Measurements from ENCODE around the gene KIF3C.
"Not testable (repeated sequence)": the region's sequence is repeated elsewhere in the genome, so short reads cannot be mapped to it uniquely, and the experiment has no call there.

The KIF3C gene

DNA sequence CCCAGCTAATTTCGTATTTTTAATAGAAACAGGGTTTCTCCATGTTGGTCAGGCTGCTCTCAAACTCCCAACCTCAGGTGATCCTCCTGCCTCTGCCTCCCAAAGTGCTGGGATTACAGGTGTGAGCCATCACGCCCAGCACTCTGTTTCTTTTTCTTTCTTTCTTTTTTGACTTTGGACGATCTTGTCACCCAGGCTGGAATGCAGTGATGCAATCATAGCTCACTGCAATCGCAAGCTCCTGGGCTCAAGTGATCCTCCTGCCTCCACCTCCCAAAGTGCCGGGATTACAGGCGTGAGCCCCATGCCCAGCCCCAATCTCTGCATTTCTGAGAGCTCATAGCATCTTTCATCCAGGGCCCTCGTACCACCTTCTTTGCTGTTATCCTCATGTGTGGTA, 17.1 kb upstream of the KIF3C start:
- not testable (repeated sequence) for DNase-seq (ENCODE audit: low spot score)

DNA sequence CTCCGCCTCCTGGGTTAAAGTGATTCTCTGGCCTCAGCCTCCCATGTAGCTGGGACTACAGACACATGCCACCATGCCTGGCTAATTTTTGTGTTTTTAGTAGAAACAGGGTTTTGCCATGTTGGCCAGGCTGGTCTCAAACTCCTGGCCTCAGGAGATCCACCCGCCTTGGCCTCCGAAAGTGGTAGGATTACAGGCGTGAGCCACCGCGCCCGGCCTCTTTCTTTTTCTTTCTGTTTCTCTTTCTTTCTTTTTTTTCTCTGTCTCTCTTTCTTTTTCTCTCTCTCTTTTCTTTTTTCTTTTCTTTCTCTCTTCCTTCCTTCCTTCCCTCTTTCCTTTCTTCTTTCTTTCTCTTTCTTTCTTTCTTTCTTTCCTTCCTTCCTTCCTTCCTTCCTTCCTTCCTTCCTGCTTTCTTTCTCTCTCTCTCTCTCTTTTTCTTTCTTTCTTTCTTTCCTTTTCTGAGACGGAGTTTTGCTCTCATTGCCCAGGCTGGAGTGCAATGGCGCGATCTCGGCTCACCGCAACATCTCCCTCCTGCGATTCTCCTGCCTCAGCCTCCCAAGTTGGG, 16.6 kb upstream of the KIF3C start:
- DNase-seq (ENCODE audit: low spot score) = not testable (repeated sequence)

DNA sequence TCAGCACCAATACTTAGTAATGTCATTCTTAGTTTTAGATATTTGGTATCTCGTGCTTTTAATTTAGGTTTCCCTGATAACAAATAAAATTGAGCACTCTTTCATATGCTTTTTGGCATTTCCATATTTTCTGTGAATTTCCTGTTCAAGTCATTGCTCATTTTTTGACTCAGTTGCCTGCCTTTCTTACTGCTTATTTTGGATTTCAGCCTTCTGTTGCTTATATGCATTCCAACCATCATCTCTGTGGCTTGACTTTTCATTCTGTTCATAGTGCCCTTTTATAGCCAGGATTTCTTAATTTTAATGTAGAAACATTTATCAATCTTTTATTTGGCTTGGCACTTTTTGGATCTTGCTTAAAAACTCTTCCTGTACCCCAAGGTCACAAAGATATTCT, 14.5 kb upstream of the KIF3C start:
- DNase-seq (ENCODE audit: low spot score) = no peak

DNA sequence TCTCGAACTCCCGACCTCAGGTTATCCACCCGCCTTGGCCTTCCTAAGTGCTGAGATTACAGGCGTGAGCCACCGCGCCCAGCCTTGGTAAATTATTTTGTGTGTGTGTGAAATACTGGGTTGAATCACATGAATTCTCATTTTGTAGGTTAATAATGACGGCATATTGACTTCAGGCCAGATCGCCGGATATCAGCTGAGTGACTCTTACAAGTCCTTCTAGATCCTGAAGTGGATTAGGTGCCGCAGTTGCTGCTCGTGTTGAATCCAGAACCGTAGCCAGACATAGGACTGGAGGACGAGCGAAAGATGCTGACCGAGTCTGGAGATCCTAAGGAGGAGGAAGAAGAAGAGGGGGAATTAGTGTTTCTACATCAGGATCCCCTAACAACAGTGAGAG, 12.2 kb upstream of the KIF3C start:
- DNase-seq (ENCODE audit: low spot score) = no peak

DNA sequence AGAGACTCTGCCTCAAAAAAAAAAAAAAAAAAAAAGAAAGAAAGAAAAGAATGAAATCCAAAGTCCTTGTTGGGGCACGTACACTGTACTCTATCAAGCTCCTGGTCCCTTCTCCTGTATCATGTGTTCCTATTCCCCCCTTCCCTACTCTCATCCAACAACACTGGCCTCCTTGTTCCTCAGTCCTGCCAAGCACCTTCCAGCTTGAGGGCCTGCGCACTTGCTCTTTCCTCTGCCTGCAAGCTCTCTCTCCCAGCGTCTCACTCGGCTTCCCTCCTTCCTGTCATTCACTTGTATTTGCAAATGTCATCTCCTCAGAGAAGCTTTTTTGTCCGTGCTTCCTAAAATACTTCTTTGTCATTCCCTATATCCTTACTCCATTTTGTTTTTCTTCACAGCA, 10.8 kb upstream of the KIF3C start:
- DNase-seq (ENCODE audit: low spot score) = no peak

DNA sequence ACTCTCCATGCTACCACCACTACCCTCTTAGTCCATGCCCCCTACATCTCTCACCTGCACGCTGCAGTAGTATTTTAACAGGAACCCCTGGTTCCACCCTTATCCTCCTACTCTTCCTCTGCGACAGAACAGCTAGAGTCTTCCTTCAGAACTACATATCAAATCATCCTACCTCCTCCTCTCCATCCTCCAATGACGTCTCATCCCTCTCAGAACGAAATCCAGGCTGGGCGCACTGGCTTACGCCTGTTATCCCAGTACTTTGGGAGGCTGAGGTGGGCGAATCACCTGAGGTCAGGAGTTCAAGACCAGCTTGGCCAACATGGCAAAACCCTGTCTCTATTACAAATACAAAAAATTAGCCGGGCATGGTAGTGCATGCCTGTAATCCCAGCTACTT, 10.3 kb upstream of the KIF3C start:
- no peak for DNase-seq (ENCODE audit: low spot score)

DNA sequence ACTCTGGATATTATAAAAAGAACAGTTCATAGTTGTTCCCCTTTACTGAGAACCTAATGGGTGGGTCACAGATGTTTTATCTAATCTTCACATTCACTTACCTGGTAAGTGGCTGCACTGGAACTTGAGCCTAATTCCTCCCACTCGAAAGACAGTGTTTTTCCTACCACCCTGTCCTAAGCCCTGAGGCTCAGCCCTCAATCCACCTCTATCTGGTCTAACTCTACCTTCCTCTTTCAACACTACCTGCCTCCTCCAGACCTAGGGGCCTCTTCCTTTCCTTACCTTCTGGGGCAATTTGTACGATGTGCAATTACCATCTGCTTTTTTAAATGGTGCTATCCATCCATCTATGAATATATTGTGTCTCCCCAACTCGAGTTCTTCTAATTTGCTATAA, 9.7 kb upstream of the KIF3C start:
- no peak for DNase-seq (ENCODE audit: low spot score)

DNA sequence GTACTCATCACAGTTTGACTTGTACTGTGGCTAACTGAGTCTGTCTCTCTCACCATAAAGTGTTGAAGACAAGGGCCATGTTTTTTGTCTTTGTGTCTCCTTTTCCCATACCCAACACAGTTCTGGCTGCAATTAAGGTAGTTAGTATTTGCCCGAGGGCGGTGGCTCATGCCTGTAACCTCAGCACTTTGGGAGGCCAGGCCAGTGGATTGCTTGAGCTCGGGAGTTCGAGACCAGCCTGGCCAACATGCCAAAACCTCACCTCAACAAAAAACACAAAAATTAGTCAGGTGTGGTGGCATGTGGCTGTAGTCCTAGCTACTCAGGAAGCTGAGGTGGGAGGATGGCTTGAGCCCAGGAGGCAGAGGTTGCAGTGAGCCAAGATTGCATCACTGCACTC, 6.9 kb upstream of the KIF3C start:
- no peak for DNase-seq (ENCODE audit: low spot score)

DNA sequence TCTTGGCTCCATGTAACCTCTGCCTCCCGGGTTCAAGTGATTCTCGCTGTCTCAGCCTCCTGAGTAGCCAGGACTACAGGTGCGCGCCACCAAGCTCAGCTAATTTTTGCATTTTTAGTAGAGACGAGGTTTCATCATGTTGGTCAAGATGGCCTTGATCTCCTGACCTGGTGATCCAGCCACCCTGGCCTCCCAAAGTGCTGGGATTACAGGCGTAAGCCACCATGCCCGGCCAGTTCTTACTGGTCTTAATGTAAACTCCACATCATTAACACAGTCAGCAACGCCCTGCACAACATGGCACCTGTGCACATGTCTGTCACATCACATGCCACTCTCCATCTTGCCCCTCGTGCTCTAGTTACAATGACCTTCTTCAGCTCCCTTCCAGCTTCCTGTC, 5.8 kb upstream of the KIF3C start:
- DNase-seq (ENCODE audit: low spot score) = no peak

DNA sequence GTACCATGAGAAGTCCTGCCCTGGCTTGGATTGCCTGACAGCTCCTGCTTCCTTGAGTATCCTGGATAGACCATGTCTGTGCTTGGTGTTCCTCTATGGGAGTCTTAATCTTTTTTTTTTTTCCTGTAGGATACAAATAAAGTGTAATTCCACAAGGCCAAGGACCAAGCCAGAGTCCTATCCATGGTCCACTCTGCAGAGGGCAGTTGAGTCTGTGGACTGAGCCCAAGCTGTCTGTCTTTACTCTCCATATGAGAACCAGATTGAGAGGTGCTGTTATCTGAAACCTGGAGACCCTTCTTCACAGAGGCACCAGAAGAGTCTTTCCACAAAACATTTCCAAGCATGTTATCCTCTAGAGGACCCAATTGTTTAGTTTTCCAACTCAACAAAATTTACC, 1.4 kb upstream of the KIF3C start:
- DNase-seq (ENCODE audit: low spot score) = no peak

DNA sequence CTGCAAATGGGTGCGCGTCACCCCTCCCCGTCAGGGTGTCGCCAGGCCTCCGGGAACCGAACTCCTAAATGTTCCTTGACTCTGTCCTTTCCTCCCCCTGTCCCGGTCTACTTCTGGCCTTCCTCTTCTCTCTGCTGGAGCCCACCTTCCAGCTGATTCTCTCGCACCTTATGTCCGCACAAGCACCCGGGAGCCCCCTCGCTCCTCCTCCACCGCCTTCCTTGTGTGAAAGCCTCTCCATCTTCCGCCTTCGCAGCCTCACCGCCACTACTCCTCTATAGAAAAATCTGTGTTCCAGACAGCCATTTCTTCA, 627 bp upstream of the KIF3C start:
- no peak for DNase-seq (ENCODE audit: low spot score)

DNA sequence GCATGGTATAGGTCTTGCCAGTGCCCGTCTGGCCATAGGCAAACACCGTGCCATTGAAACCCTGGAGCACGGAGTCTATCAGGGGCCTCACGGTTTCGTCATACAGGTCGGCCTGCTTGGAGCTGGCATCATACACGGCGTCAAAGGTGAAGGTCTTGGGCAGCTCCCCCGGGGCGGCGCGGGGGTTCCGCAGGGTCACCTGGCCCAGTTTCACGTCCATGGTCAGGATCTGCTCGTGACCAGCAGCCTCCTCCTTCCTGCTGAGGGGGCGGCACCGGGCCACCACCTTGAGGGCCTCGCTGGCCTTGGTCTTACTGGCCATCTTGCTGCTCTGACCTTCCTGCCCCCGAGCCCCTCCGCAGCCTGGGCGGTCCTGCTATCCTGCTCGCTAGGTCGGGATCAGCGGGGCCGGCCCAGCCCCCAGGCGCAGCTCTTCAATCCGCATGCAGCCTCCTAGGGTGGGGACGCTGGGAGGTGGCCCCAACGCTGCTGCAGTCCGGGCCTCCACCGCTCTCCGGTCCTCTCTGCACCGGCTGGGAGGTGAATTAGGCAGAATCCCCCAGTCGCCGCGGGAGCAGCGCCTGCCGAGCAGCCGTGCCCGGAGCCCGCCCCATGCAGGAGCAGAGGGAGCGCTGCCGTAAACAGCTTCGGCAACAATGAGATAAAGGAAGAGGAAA, 563 bp downstream of the KIF3C start:
- no peak for DNase-seq (ENCODE audit: low spot score)

DNA sequence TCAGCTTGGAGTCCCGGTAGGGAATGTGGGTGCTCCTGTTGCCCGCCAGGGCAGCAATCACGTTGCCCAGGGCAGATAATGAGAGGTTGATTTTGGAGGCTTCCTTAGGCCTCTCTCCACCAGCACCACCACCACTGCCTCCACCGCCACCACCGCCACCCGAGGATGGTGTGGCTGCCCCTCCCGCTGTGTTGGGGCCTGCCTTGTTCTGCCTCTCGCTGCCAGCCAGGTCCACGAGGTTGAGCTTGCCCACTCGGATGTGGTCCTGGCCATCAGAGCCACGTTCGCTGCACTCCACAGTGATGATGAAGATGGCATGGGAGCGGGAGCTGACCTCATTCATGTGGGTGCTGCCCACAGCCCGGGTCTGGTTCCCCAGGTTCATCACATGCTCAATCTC, 1.3 kb downstream of the KIF3C start:
- no peak for DNase-seq (ENCODE audit: low spot score)

DNA sequence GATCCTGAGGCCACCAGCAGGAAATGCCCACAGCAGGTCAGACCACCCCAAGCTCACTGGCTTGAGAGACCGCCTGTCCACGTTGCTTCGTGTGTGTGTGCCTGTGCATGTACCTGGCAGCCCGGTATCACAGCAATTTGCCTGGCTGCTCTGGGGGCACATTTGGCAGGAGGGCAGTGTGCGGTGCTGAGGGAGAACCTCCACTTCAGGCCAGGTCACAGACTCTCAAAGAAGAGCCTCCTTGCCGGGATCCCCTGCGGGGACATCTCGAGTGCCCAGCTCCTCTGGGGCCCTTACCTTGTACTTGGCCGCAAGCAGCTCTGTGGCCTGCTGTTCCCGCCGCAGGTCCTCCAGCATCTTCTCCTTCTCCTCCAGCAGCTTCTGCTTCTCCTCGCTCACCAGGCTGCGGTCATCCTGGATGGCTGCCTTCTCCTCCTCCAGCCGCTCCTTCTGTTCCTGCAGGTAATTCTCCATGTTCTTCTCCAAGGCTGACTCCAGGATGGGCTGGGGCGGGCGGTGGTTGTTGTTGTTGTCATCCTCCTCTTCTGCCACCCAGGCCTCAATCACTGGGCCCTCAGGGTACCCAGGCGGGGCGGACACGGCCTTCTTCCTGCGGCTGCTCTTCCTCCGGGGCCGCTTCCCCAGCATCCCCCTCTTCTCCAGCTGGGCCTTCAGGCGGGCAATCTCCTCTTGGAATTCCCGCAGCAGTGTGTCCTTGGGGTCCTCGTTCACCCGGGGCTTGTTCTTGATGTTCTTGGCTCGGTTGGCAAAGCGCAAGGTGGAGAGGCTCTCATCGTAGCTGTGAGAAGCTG, 2.0 kb downstream of the KIF3C start:
- no peak for DNase-seq (ENCODE audit: low spot score)

DNA sequence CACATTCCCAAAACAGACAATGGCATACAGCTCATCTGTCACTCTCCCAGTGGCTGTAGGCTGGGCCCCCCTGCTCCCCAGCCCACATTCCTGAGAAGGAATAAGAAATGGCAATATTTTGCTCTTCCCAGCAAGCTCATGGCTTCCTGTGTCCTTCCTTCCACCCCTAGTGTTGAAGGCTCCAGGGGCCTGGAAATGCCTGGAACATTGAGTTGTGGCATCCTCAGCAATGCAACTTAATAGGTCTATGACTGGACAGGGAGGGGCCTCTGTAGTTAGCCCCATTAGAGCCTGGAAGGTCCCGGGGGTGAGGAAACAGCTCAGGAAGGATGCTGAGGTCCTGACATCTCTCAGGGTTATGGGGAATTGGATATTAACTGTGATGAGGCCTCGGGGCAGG, 3.3 kb downstream of the KIF3C start:
- no peak for DNase-seq (ENCODE audit: low spot score)

DNA sequence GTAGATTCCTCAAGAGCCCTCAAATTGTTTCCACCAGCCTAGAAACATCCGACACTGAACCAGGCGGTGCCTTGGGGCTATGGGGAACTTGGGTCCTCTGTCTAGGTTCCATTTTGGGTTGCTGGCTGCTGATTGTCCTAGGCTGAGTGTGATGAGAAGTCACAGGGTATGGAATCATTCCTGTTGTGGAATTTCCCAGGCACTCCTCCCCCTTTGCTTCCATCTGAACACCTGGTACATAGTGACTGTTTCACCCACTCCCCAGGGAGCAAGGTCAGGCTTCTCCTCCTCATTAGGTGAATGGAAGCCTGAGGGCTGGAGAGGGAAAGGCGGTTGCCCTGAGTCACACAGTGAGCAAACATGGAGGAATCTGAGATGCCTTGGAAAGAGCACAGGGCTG, 4.5 kb downstream of the KIF3C start:
- DNase-seq (ENCODE audit: low spot score) = no peak

DNA sequence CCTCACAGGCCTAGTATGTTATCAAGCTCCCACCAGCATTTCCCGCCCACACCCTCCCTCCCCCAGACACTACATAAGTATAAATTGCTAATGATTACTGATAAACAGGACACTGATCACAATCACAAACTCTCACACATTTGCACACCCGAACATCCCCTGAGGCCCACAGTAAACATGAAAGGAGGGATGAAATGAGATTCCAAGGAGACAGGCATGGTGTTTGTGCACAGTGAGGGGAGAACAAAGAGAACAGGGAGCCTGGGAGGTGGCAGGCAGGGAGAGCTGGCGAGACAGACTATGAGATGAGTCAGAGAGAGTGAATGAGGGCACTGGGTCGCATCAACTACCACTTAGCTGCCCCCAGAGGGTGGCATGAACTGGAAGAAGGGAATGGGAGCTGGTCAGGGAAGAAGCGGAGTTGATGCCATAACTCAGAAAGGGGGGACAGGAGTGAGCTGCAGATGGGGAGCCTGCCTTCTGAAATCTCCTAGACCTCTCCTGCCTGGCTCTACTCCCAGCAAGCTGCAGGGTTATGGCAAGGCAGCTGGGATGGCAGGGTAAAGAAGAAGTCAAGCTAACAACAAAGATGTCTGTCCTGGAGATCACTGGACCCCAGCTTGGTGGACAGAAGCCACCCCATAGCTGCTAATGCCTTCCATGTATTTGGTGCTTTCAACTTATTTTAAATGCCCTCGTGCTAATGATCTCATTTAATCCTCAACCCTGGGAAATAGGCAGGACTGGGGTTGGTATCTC, 5.1 kb downstream of the KIF3C start:
- no peak for DNase-seq (ENCODE audit: low spot score)

DNA sequence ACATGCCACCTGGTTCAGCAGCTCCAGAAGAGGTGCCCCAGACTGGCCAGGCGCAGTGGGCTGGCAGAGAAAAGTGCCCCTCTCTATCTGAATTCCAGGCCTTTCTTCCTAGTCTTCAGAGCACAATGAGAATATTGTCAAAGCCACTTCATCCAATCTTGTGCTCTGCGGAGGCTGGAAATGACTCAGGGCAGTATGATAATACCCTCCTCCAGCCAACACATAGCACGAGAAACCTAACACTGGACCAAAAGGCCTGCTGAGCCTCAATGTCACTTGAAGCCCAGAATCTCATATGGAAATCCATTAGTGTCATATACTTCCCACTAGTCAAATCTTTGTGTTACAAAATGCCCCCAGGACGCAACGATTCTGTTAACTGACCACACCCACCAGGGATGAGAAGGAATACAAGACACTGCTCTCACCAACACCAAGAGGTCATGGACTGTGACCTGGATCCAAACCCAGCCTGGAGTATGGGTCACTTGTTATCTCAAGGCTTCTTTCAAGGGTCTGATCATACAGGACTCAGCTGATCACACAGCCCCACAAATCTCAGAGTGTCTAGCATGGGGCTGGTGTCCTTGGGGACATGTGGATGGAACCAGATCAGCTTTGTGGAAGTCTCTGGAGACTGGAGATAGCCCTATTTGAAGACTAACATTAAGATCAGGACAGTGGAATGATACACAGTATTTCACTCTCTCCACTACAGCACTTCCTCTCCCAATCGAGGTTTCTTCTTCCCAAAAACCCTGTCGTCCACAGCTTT, 10.1 kb downstream of the KIF3C start:
- no peak for DNase-seq (ENCODE audit: low spot score)

DNA sequence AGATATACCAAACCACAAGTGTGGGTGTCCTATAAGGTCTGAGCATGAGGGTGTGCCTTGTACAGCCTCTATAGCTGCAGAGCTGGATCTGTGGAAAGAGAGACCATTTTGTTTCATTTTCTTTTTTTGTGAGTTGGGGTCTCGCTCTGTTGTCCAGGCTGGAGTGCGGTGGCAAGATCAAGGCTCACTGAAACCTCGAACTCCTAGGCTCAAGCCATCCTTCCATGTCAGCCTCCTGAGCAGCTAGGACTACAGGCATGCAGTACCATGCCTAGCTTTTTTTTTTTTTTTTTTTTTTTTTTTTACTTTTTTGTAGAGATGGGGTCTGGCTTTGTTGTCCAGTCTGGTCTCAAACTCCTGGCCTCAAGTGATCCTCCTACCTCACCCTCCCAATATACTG, 10.7 kb downstream of the KIF3C start:
- DNase-seq (ENCODE audit: low spot score) = no peak

DNA sequence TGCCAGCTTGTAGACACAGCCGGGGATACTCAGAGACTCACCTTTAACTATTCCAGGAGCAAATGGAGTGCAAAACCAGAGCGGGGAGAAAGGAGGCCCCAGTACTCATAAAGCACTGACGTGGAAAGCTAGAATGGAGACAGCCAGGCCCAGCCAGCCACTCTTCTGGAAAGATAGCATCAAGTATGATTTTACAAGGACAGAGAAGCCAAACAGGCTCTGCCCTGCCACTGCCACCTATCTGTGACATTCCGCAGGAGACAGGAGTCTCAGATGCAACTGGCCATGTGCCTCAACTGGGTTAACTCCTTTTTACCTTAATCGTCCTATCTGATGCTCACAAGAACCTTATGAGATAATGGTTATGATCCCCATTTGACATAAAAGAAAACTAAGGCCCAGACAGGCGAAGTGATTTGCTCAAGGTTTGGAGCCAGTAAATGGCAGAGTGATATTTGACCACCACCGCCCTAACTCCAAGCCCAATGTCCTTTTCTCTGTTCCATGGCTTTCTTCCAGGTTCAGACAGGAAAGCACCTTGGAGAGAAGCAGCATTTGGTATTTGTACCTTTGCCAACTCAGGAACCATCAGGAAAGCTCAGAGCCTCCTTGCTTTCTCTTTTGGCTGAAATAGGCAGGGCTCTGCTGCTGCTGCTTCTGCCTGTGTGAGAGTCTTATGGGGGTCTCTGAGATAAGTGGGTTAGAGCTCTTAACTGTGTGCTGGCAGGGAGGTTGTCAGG, 15.6 kb downstream of the KIF3C start:
- DNase-seq (ENCODE audit: low spot score) = no peak

DNA sequence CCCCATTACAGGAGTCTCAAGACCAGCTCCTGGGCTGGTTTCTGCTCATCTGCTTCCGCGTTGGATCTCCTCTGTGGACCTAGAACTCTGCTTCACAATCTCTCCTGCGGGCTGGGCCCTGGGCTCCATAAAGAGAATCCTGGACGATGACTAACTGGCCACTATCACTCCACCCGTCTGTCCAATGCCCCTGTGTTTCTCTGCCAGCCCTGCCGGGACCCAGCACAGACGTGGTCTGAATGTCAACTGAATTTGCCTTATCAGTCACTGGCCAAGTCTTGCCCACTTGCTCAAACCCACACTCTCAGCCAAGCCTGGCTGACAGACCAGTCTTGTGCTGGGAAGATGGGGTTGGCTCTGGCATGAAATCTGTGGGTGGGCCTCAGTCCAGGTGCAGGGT, 17.4 kb downstream of the KIF3C start:
- DNase-seq (ENCODE audit: low spot score) = no peak

DNA sequence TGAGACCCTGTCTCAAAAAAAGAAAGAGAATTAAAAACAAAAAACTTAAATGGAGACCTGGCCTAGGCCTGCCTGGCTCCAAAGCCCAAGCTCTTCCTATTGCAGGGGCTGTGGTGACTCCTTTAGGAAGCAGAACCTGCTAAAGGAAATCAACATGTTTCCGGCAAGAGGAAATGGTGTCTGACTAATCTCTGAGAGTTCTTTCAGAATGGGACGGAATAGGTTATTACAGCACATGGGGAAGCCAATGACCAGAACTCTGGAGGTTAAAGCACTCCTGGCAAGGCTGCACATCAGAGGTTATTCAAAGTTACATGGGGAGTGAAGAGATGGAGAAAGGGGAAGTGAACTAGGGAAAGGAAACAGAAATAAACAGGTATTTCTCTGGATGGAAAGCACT, 21.4 kb downstream of the KIF3C start:
- no peak for DNase-seq (ENCODE audit: low spot score)

Measured in NAMALWA (cell line).